K562 (cell line): ENCODE results near the gene SRGAP3. TPM values are rescaled to one million over a fixed set of nuclear protein-coding genes. Genes with fewer than 3 reads are reported as not detected.

Experiments used
- ARID3A ChIP-seq: IDR thresholded peaks from 2 replicates; pipeline ENCODE4 v1.6.1; 2012; ENCODE audit warnings: low read depth, low read length, improper control_type of control experiment, borderline replicate concordance
- C11orf30 ChIP-seq: fragments of 450-650 bp; IDR thresholded peaks from 2 replicates; pipeline ENCODE4 v1.6.1; 2016; ENCODE audit warnings: low read depth, mild to moderate bottlenecking
- CTCF ChIP-seq, 3 experiments: IDR thresholded peaks in 2 of 3; conservative IDR thresholded peaks in 1 of 3; 2 replicates each; pipeline ENCODE4 v1.5.1; 2011 to 2012; ENCODE audit warnings: low read length in 3 of 3, mild to moderate bottlenecking in 3 of 3, control low read depth in 2 of 3, improper control_type of control experiment in 1 of 3, inconsistent platforms in 1 of 3, low read depth in 1 of 3, mixed read lengths in 1 of 3, moderate library complexity in 1 of 3; ENCODE audit not compliant: insufficient read depth in 2 of 3
- DMBX1 ChIP-seq: fragments of 250-450 bp; sonication (Bioruptor Pico); IDR thresholded peaks from 2 replicates; pipeline ENCODE4 v1.8.0; 2022; ENCODE audit warnings: inconsistent platforms, mild to moderate bottlenecking, moderate library complexity, borderline replicate concordance
- MAFG ChIP-seq: fragments of 450-650 bp; conservative IDR thresholded peaks from 2 replicates; pipeline ENCODE4 v1.6.1; 2016; ENCODE audit warnings: missing genetic modification characterization, missing compliant biosample characterization
- MCM7 ChIP-seq, 2 experiments: fragments of 450-650 bp; IDR thresholded peaks; 2 replicates each; pipeline ENCODE4 v1.6.1; 2016 to 2018
- NFE2 ChIP-seq: IDR thresholded peaks from 2 replicates; pipeline ENCODE4 v1.6.1; 2014; ENCODE audit warnings: antibody characterized with exemption, low read depth
- POLR3A ChIP-seq: IDR thresholded peaks from 2 replicates; pipeline ENCODE4 v1.6.1; 2011; ENCODE audit warnings: borderline replicate concordance, mild to moderate bottlenecking, moderate library complexity; ENCODE audit not compliant: insufficient read length, insufficient read depth; ENCODE audit errors: extremely low read depth
- PURB ChIP-seq: sonication (generic); formaldehyde crosslinking; IDR thresholded peaks from 2 replicates; pipeline ENCODE4 v1.9.0; 2021; ENCODE audit warnings: low read depth, mild to moderate bottlenecking, missing genetic modification reagents
- RAD21 ChIP-seq, 2 experiments: fragments of 250-450 bp in 1 of 2; fragments of 450-650 bp in 1 of 2; sonication (Bioruptor Pico) in 1 of 2; formaldehyde crosslinking in 1 of 2; IDR thresholded peaks in 1 of 2; conservative IDR thresholded peaks in 1 of 2; 2 replicates each; pipeline versions ENCODE4 v1.4.0 to v1.8.0; 2020 to 2022; ENCODE audit warnings: mild to moderate bottlenecking in 2 of 2, moderate library complexity in 1 of 2
- SMARCA5 ChIP-seq: fragments of 450-650 bp; IDR thresholded peaks from 2 replicates; pipeline ENCODE4 v1.6.1; 2016
- SNAPC5 ChIP-seq: fragments of 250-450 bp; sonication (Bioruptor Pico); IDR thresholded peaks from 2 replicates; pipeline ENCODE4 v1.8.0; 2021; ENCODE audit warnings: moderate library complexity, mild to moderate bottlenecking, inconsistent platforms
- SPI1 ChIP-seq: IDR thresholded peaks from 2 replicates; pipeline ENCODE4 v1.6.1; 2011; ENCODE audit warnings: low read depth, low read length, control low read depth, borderline replicate concordance
- TEAD4 ChIP-seq, 2 experiments: sonication (generic) in 1 of 2; formaldehyde crosslinking in 1 of 2; IDR thresholded peaks; 2 replicates each; pipeline versions ENCODE4 v1.6.1 to v1.8.0; 2012 to 2022; ENCODE audit warnings: borderline replicate concordance in 1 of 2, inconsistent platforms in 1 of 2, low read length in 1 of 2, mild to moderate bottlenecking in 1 of 2, missing genetic modification reagents in 1 of 2
- TFE3 ChIP-seq: fragments of 450-650 bp; formaldehyde crosslinking; IDR thresholded peaks from 2 replicates; pipeline ENCODE4 v1.4.0; 2020; ENCODE audit warnings: mild to moderate bottlenecking, mixed read lengths
- TRIM24 ChIP-seq, 2 experiments: fragments of 450-650 bp; IDR thresholded peaks; 2 replicates each; pipeline ENCODE4 v1.6.1; 2016
- ZKSCAN8 ChIP-seq: fragments of 200-800 bp; sonication (Bioruptor generic); IDR thresholded peaks from 2 replicates; pipeline ENCODE4 v1.6.1; 2016; ENCODE audit warnings: missing genetic modification characterization, missing compliant biosample characterization
- ZNF316 ChIP-seq: fragments of 450-650 bp; IDR thresholded peaks from 2 replicates; pipeline ENCODE4 v1.6.1; 2016
- ZNF75A ChIP-seq: fragments of 450-650 bp; formaldehyde crosslinking; IDR thresholded peaks from 2 replicates; pipeline ENCODE4 v1.4.0; 2020; ENCODE audit warnings: mild to moderate bottlenecking
- polyA plus RNA-seq, 8 experiments: library from polyadenylated mRNA; depleted of rRNA in 4 of 8; stranded (reverse) in 5 of 8; unstranded in 3 of 8; fragments of >200 nt; fragmentation: Nextera tagmentation in 2 of 8; fragmentation: Illumina TruSeq in 1 of 8; extraction: Ambion mirVana in 2 of 8; extraction: Trizol in 1 of 8; gene quantifications; 2 replicates each; pipeline versions ENCODE4 v1.2.1 to v1.2.3, GENCODE V29; 2011 to 2014; ENCODE audit warnings: inconsistent platforms in 1 of 8, missing spikeins in 1 of 8
- total RNA-seq, 7 experiments: library from RNA; depleted of rRNA in 6 of 7; stranded (reverse); fragments of >200 nt in 6 of 7; fragmentation: Illumina TruSeq in 2 of 7; extraction: Trizol in 2 of 7; gene quantifications; 2 replicates each; pipeline versions ENCODE4 v1.2.1 to v1.2.3, GENCODE V29; 2011 to 2021; ENCODE audit warnings: low replicate concordance in 1 of 7

SRGAP3 gene
- total and polyA plus RNA-seq, 9 of the 15 experiments (the other 6 are each of a cell fraction or from before 2014, with no cell fraction given) = 0.11 to 0.85 (median 0.35) TPM; not detected in 2

- TF ChIP-seq CTCF (IDR thresholded peaks at IDR 0.05 in 2 of 3, conservative IDR thresholded peaks at IDR 0.05 in 1 of 3; ENCODE audit: insufficient read depth in 2 of 3, low read depth in 1 of 3, low read length in 3 of 3) (peak; percentile 19 to 37 (median 33); a peak in 3 of 6 replicates), NFE2 (peak; percentile 34; the same call in 1 of the 2 replicates), ARID3A (no peak), MCM7 (IDR thresholded peaks at IDR 0.05) (no peak), ZNF316 (peak; percentile 50; the same call in 1 of the 2 replicates), TEAD4 (IDR thresholded peaks at IDR 0.05; ENCODE audit: low read length) (peak; percentile 15; the same call in 1 of the 2 replicates), TEAD4 (CRISPR knock-in tag; IDR thresholded peaks at IDR 0.05; ENCODE audit: borderline replicate concordance) (no peak), ZNF75A (CRISPR knock-in tag) (no peak), SNAPC5 (CRISPR knock-in tag) (no peak), RAD21 (CRISPR knock-in tag; conservative IDR thresholded peaks at IDR 0.05 in 1 of 2, IDR thresholded peaks at IDR 0.05 in 1 of 2) (peak in 1 of 2 experiments; percentile 23; a peak in 1 of 4 replicates), TRIM24 (IDR thresholded peaks at IDR 0.05) (no peak), SPI1 (no peak), TFE3 (CRISPR knock-in tag) (no peak), PURB (CRISPR knock-in tag) (no peak), POLR3A (no peak), DMBX1 (CRISPR knock-in tag) (no peak), SMARCA5 (no peak), ZKSCAN8 (CRISPR knock-in tag) (no peak), MAFG (tag) (peak; percentile 40; the same call in 1 of the 2 replicates), C11orf30 (peak; percentile 42)
- TF ChIP-seq, all 486 proteins: peak for 7
These were observed 170.7 kb downstream of the SRGAP3 start (continued) for GRCh38 chr3:9078561-9079240.
